Measurements from ENCODE around the gene SH3RF3.
"Not testable (repeated sequence)": the region's sequence is repeated elsewhere in the genome, so short reads cannot be mapped to it uniquely, and the experiment has no call there.

The SH3RF3 gene

DNA sequence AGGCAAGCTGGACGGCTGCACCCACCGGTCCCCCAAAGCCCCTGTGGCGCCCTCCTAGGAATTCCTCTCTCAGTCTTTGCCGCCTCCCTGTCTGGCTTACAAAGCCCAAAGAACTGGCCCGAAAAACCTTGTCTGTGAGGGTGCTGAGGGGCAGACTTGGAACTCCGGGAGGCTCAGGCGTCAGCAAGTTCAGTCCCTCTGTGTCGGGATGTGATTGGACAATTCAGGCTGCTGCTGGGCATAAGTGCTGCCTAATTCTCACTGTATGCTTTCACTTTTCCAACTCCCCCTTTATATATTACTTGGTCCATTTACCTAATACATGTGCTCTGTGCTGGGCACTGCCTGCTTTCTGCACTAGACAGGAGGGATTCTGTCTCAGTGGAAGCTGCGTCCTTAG, 20.3 kb upstream of the SH3RF3 start:
- TF ChIP-seq POLR2A (IDR thresholded peaks at IDR 0.05; ENCODE audit: extremely low read depth, insufficient read length) = no peak
- no peak for TF ChIP-seq MYC (IDR thresholded peaks at IDR 0.05; ENCODE audit: low read depth, low read length)
- TF ChIP-seq, protein P1, sequence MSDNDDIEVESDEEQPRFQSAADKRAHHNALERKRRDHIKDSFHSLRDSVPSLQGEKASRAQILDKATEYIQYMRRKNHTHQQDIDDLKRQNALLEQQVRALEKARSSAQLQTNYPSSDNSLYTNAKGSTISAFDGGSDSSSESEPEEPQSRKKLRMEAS (IDR thresholded peaks at IDR 0.05; ENCODE audit: low read depth, low read length) = no peak
- TF ChIP-seq, protein P2, sequence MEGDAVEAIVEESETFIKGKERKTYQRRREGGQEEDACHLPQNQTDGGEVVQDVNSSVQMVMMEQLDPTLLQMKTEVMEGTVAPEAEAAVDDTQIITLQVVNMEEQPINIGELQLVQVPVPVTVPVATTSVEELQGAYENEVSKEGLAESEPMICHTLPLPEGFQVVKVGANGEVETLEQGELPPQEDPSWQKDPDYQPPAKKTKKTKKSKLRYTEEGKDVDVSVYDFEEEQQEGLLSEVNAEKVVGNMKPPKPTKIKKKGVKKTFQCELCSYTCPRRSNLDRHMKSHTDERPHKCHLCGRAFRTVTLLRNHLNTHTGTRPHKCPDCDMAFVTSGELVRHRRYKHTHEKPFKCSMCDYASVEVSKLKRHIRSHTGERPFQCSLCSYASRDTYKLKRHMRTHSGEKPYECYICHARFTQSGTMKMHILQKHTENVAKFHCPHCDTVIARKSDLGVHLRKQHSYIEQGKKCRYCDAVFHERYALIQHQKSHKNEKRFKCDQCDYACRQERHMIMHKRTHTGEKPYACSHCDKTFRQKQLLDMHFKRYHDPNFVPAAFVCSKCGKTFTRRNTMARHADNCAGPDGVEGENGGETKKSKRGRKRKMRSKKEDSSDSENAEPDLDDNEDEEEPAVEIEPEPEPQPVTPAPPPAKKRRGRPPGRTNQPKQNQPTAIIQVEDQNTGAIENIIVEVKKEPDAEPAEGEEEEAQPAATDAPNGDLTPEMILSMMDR (IDR thresholded peaks at IDR 0.05; ENCODE audit: low read depth, low read length) = no peak
- no peak for DNase-seq (ENCODE audit: low read depth)
- no peak overlapping the region for H3K4me3 ChIP-seq (ENCODE audit: low read depth, low read length)

GRCh38 chr2:109109342-109109741, 19.7 kb upstream of the SH3RF3 start:
- H3K4me3 ChIP-seq (ENCODE audit: low read depth, low read length) = no peak overlapping the region
- TF ChIP-seq, protein P1 (IDR thresholded peaks at IDR 0.05; ENCODE audit: low read depth, low read length) = no peak
- TF ChIP-seq, protein P2 (IDR thresholded peaks at IDR 0.05; ENCODE audit: low read depth, low read length) = no peak
- TF ChIP-seq POLR2A (IDR thresholded peaks at IDR 0.05; ENCODE audit: extremely low read depth, insufficient read length) (no peak), MYC (IDR thresholded peaks at IDR 0.05; ENCODE audit: low read depth, low read length) (no peak)
- no peak for DNase-seq (ENCODE audit: low read depth)

DNA sequence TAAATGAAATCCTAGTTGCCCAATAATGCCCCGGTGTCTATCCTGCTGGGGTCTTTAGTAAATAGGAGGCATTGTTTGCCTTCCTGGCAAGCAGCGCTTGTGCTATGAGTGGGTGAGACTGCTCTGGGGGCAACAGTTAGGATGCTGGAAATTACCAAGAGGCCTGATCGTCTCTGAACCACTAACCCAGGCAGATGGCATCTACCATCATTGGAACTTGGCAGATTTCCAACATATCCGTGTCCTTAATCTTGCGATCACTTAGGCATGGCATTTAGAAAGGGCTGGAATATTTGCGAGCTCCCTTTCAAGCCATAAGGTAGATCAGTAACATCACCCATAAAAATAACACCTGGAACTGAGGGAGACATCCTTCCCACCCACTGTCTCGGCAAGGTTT, 18.8 kb upstream of the SH3RF3 start:
- no peak for DNase-seq (ENCODE audit: low read depth)
- H3K4me3 ChIP-seq (ENCODE audit: low read depth, low read length) = no peak overlapping the region
- TF ChIP-seq POLR2A (IDR thresholded peaks at IDR 0.05; ENCODE audit: extremely low read depth, insufficient read length) (no peak), MYC (IDR thresholded peaks at IDR 0.05; ENCODE audit: low read depth, low read length) (no peak)
- TF ChIP-seq, protein P1 (IDR thresholded peaks at IDR 0.05; ENCODE audit: low read depth, low read length) = no peak
- TF ChIP-seq, protein P2 (IDR thresholded peaks at IDR 0.05; ENCODE audit: low read depth, low read length) = no peak

GRCh38 chr2:109117181-109117580, 11.8 kb upstream of the SH3RF3 start:
- not testable (repeated sequence) for DNase-seq (ENCODE audit: low read depth); H3K4me3 ChIP-seq (ENCODE audit: low read depth, low read length)

GRCh38 chr2:109117780-109118179, 11.2 kb upstream of the SH3RF3 start:
- TF ChIP-seq POLR2A (IDR thresholded peaks at IDR 0.05; ENCODE audit: extremely low read depth, insufficient read length) (no peak), MYC (IDR thresholded peaks at IDR 0.05; ENCODE audit: low read depth, low read length) (no peak)
- TF ChIP-seq, protein P1 (IDR thresholded peaks at IDR 0.05; ENCODE audit: low read depth, low read length) = no peak
- TF ChIP-seq, protein P2 (IDR thresholded peaks at IDR 0.05; ENCODE audit: low read depth, low read length) = no peak
- no peak for DNase-seq (ENCODE audit: low read depth)

DNA sequence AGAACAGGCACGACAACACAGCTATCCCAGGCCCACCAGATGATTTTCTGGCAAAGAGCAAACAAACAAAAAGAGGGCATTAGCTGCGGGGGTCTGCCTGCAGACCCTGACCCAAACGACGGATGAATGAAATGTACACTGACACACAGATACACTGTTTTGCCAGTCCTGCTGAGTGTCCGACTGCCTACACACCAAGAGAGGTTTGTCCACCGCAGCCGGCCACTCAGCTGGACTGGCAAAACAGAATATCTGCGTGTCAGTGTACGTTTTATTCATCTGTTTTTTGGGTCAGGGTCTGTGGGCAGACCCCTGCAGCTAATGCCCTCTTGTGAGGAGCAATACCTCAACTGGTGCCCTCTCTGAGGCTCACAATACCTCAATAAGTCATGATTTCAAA, 10.7 kb upstream of the SH3RF3 start:
- no peak overlapping the region for H3K4me3 ChIP-seq (ENCODE audit: low read depth, low read length)
- TF ChIP-seq, protein P1 (IDR thresholded peaks at IDR 0.05; ENCODE audit: low read depth, low read length) = no peak
- TF ChIP-seq POLR2A (IDR thresholded peaks at IDR 0.05; ENCODE audit: extremely low read depth, insufficient read length) (no peak), MYC (IDR thresholded peaks at IDR 0.05; ENCODE audit: low read depth, low read length) (no peak)
- TF ChIP-seq, protein P2 (IDR thresholded peaks at IDR 0.05; ENCODE audit: low read depth, low read length) = no peak
- DNase-seq (ENCODE audit: low read depth) = no peak

More at GRCh38 chr2:109117780-109118179, 11.2 kb upstream of the SH3RF3 start:
- H3K4me3 ChIP-seq (ENCODE audit: low read depth, low read length) = no peak overlapping the region

All from NB4 (cell line).